Endodermal cell (in vitro differentiated cells): Measurements from ENCODE around the gene ZNF484. TPM values are rescaled to one million over a fixed set of nuclear protein-coding genes. Genes with fewer than 3 reads are reported as not detected.
A peak's percentile ranks its signal among the peaks of the same experiment; 100 is the strongest.

Experiments
- DNase-seq: peaks from one replicate; pipeline ENCODE4 v3.0.0-alpha.2; 2017
- H3K27ac ChIP-seq: 2 replicates; pipeline ENCODE4 v1.5.1; 2013; ENCODE audit warnings: mild to moderate bottlenecking, low read depth, low read length, moderate library complexity
- H3K27me3 ChIP-seq: 2 replicates; pipeline ENCODE4 v1.6.1; 2013; ENCODE audit warnings: mild to moderate bottlenecking, low read length, moderate library complexity; ENCODE audit not compliant: insufficient read depth, control insufficient read depth, poor library complexity, severe bottlenecking
- H3K36me3 ChIP-seq: 2 replicates; pipeline ENCODE4 v1.7.0; 2013; ENCODE audit warnings: mild to moderate bottlenecking, low read length, moderate library complexity; ENCODE audit not compliant: control insufficient read depth, insufficient read depth
- H3K4me1 ChIP-seq: one replicate; pipeline ENCODE4 v1.7.0; 2013; ENCODE audit warnings: low read length; ENCODE audit not compliant: control insufficient read depth, insufficient read depth
- H3K4me3 ChIP-seq: 2 replicates; pipeline ENCODE4 v1.5.1; 2013; ENCODE audit warnings: mild to moderate bottlenecking, low read length, moderate library complexity
- H3K9ac ChIP-seq: 2 replicates; pipeline ENCODE4 v1.6.1; 2013; ENCODE audit warnings: mild to moderate bottlenecking, low read length, moderate library complexity; ENCODE audit not compliant: poor library complexity, severe bottlenecking; ENCODE audit errors: extremely low read depth
- H3K9me3 ChIP-seq: 2 replicates; pipeline ENCODE4 v1.6.1; 2013; ENCODE audit warnings: mild to moderate bottlenecking, low read length, moderate library complexity; ENCODE audit not compliant: control insufficient read depth
- H3K27ac Mint-ChIP-seq: 2 replicates; pipeline ENCODE4 v1.8.0; 2020; ENCODE audit warnings: mixed read lengths
- H3K27me3 Mint-ChIP-seq: 2 replicates; pipeline ENCODE4 v1.8.0; 2021; ENCODE audit warnings: mild to moderate bottlenecking, mixed read lengths; ENCODE audit not compliant: insufficient read depth
- H3K36me3 Mint-ChIP-seq: 2 replicates; pipeline ENCODE4 v1.8.0; 2020; ENCODE audit warnings: low read depth, mixed read lengths
- H3K4me1 Mint-ChIP-seq: 2 replicates; pipeline ENCODE4 v1.8.0; 2020; ENCODE audit warnings: mixed read lengths
- H3K4me3 Mint-ChIP-seq: 2 replicates; pipeline ENCODE4 v1.8.0; 2020; ENCODE audit warnings: mild to moderate bottlenecking, moderate library complexity, mixed read lengths
- H3K9me3 Mint-ChIP-seq: 2 replicates; pipeline ENCODE4 v1.8.0; 2020; ENCODE audit warnings: mild to moderate bottlenecking, mixed read lengths
- CTCF ChIP-seq: fragments of 200-600 bp; sonication (generic); conservative IDR thresholded peaks from 2 replicates; pipeline ENCODE4 v1.5.0; 2021; ENCODE audit warnings: antibody characterized with exemption, mild to moderate bottlenecking
- WGBS, 2 experiments: methylation state at CpG; one replicate each; pipeline versions ENCODE4 v1.1.5 to v1.1.7; 2013; ENCODE audit warnings: missing lambda C conversion rate in 2 of 2, mixed read lengths in 1 of 2; ENCODE audit not compliant: insufficient coverage in 1 of 2, insufficient read length in 1 of 2; 5-methylcytosine and 5-hydroxymethylcytosine counted together
- total RNA-seq, 2 donors: library from RNA; stranded (reverse); fragmentation: NEBNext Ultra II Directional in 1 of 2; extraction: Animal tissue kit (Norgen Biotek cat#: 25700) in 1 of 2; gene quantifications; 2 replicates in 1 of 2; 3 replicates in 1 of 2; pipeline ENCODE4 v1.2.1, GENCODE V29; 2021

The ZNF484 gene
- total RNA-seq, 2 donors from 2014 or later = 9.3 to 17.7 TPM

- DNase-seq = peak; percentile 71
- Histone ChIP-seq H3K36me3 (no peaks in the 10 kb centered on the region), H3K9ac (no peak overlapping the region), H3K27me3 (peaks cover 98% of the 10 kb centered on the region), H3K9me3 (no peaks in the 10 kb centered on the region), H3K4me1 (no peaks in the 10 kb centered on the region), H3K27ac (no peak overlapping the region), H3K4me3 (no peak overlapping the region)
- H3K27ac Mint-ChIP-seq = no peak overlapping the region
- peak overlapping the region; percentile 53 for H3K4me3 Mint-ChIP-seq
- 11 to 12% methylated on average over 22 to 76 of the region's 76 CpGs for WGBS, 2 experiments
- no peaks in the 10 kb centered on the region for H3K36me3 Mint-ChIP-seq
- H3K9me3 Mint-ChIP-seq = no peaks in the 10 kb centered on the region
- no peak for TF ChIP-seq CTCF
- peaks cover 66% of the 10 kb centered on the region for H3K27me3 Mint-ChIP-seq
- H3K4me1 Mint-ChIP-seq = peaks cover 2% of the 10 kb centered on the region
Measured at GRCh38 chr9:92807757-92808725, 69.8 kb downstream of the ZNF484 start.

- no peak for TF ChIP-seq CTCF
- WGBS, 2 experiments = 20 to 24% methylated on average over 27 to 43 of the region's 44 CpGs
- H3K4me3 ChIP-seq = no peak overlapping the region
- Mint-ChIP-seq H3K4me1 (peaks cover 6% of the 10 kb centered on the region), H3K27me3 (peaks cover 61% of the 10 kb centered on the region), H3K9me3 (no peaks in the 10 kb centered on the region), H3K27ac (no peak overlapping the region), H3K36me3 (no peaks in the 10 kb centered on the region), H3K4me3 (no peak overlapping the region)
- no peaks in the 10 kb centered on the region for H3K9me3 ChIP-seq
- H3K4me1 ChIP-seq = no peaks in the 10 kb centered on the region
- DNase-seq = peak; percentile 49
- no peak overlapping the region for H3K9ac ChIP-seq
- H3K27ac ChIP-seq = no peak overlapping the region
- H3K36me3 ChIP-seq = no peaks in the 10 kb centered on the region
- H3K27me3 ChIP-seq = peaks cover 90% of the 10 kb centered on the region
Measured at GRCh38 chr9:92807031-92807756, 70.6 kb downstream of the ZNF484 start.

- no peak for DNase-seq
- no peaks in the 10 kb centered on the region for H3K4me1 ChIP-seq
- H3K27ac ChIP-seq = no peak overlapping the region
- Mint-ChIP-seq H3K9me3 (no peaks in the 10 kb centered on the region), H3K27me3 (peaks cover 47% of the 10 kb centered on the region), H3K27ac (no peak overlapping the region), H3K36me3 (no peaks in the 10 kb centered on the region), H3K4me1 (peaks cover 6% of the 10 kb centered on the region), H3K4me3 (no peak overlapping the region)
- H3K36me3 ChIP-seq = no peaks in the 10 kb centered on the region
- H3K9ac ChIP-seq = no peak overlapping the region
- no peaks in the 10 kb centered on the region for H3K9me3 ChIP-seq
- peaks cover 66% of the 10 kb centered on the region for H3K27me3 ChIP-seq
- no peak overlapping the region for H3K4me3 ChIP-seq
- 92 to 100% methylated on average over 2 to 6 of the region's 6 CpGs for WGBS, 2 experiments
- no peak for TF ChIP-seq CTCF
Measured at GRCh38 chr9:92804727-92805126, 73.1 kb downstream of the ZNF484 start.
